ENCODE measurements around the gene PPM1E. TPM values are rescaled to one million over a fixed set of nuclear protein-coding genes. Genes with fewer than 3 reads are reported as not detected.

PPM1E gene
- total and polyA plus RNA-seq, 2 of the 8 experiments (the other 6 are each of a cell fraction or from before 2014, with no cell fraction given): 5.0 to 10.4 TPM

DNA sequence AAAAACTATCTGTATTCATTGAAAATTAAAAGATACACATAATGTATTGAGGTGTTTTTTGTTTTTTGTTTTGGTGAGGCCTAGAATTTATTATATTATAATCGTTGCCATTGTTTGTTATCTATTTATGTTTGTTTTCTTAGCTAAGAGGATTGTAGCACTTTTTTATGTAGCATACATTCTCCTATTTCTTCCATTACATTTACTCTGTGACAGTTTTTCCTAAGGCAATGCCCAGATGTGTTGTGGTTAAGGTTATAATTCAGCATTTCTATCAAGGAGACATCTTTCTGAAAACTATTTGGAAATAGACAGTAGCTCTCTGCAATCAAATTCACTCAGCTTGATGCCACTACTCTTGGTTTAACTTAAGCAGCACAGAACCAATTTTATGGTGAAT, 161.6 kb downstream of the PPM1E start:
- Histone ChIP-seq H2BK20ac (ENCODE audit: low read length) (no peak overlapping the region), H3K79me2 (ENCODE audit: control insufficient read depth in 1 of 2, insufficient read depth in 2 of 2, low read length in 2 of 2) (no peaks in the 10 kb centered on the region), H3K18ac (ENCODE audit: extremely low read depth, low read length) (no peak overlapping the region), H3K4me3 (ENCODE audit: extremely low read depth in 1 of 4, insufficient read depth in 2 of 4, low read depth in 3 of 4, low read length in 4 of 4) (no peak overlapping the region), H3K4me1 (replicated peaks in 1 of 4; ENCODE audit: control insufficient read depth in 3 of 4, insufficient read depth in 4 of 4, low read length in 3 of 4) (peaks cover 0 to 4% (median 2%) of the 10 kb centered on the region in 4 experiments; a peak in 3 of 7 replicates), H3K9me3 (ENCODE audit: insufficient read depth in 2 of 2, low read depth in 1 of 2, low read length in 1 of 2) (no peaks in the 10 kb centered on the region), H3K9ac (replicated peaks in 1 of 4; ENCODE audit: extremely low read depth in 1 of 4, low read depth in 3 of 4, low read length in 3 of 4) (no peak overlapping the region), H3K27me3 (replicated peaks in 1 of 4; ENCODE audit: control insufficient read depth in 3 of 4, extremely low read depth in 1 of 4, insufficient read depth in 3 of 4, low read length in 3 of 4) (no peaks in the 10 kb centered on the region), H3K14ac (ENCODE audit: insufficient read length) (no peak overlapping the region), H2AFZ (ENCODE audit: low read length) (no peak overlapping the region), H3K79me1 (ENCODE audit: low read depth, low read length) (no peaks in the 10 kb centered on the region), H4K91ac (replicated peaks; ENCODE audit: insufficient read length, low read length) (no peak overlapping the region), H3K4ac (replicated peaks; ENCODE audit: insufficient read length, low read depth, low read length) (no peak overlapping the region), H4K8ac (ENCODE audit: extremely low read depth, insufficient read depth, low read length) (no peak overlapping the region), H2BK5ac (ENCODE audit: low read depth, low read length) (no peak overlapping the region), H2BK120ac (replicated peaks; ENCODE audit: low read depth, low read length) (no peak overlapping the region), H3K23me2 (ENCODE audit: low read depth, low read length) (no peaks in the 10 kb centered on the region), H4K5ac (ENCODE audit: insufficient read length, low read depth, low read length) (no peak overlapping the region), H3K56ac (replicated peaks; ENCODE audit: insufficient read length, low read depth, low read length) (no peak overlapping the region), H2AK5ac (ENCODE audit: low read depth, low read length) (no peak overlapping the region), H3K36me3 (ENCODE audit: control insufficient read depth in 2 of 4, insufficient read depth in 4 of 4, low read length in 3 of 4) (no peaks in the 10 kb centered on the region), H2BK12ac (ENCODE audit: low read depth, low read length) (no peak overlapping the region), H3K23ac (ENCODE audit: insufficient read length) (no peak overlapping the region), H3K4me2 (ENCODE audit: insufficient read depth in 1 of 2, low read depth in 2 of 2, low read length in 2 of 2) (no peak overlapping the region), H4K20me1 (replicated peaks in 1 of 2; ENCODE audit: control insufficient read depth in 1 of 2, insufficient read depth in 2 of 2, low read length in 2 of 2) (no peaks in the 10 kb centered on the region), H2BK15ac (ENCODE audit: low read length) (no peak overlapping the region), H3K27ac (ENCODE audit: low read depth, low read length) (no peak overlapping the region)
- FAIRE-seq (no peak), DNase-seq (ENCODE audit: low read depth in 1 of 2, low spot score in 2 of 2) (no peak)
- TF ChIP-seq SRF (IDR thresholded peaks at IDR 0.05; ENCODE audit: low read depth, low read length): no peak
- TF ChIP-seq RNF2 (IDR thresholded peaks at IDR 0.05; ENCODE audit: borderline replicate concordance, low read depth, low read length, missing control alignments, poor library complexity, severe bottlenecking): no peak
- TF ChIP-seq GTF2F1 (IDR thresholded peaks at IDR 0.05; ENCODE audit: borderline replicate concordance, low read depth, low read length): no peak
- no peak for TF ChIP-seq SP2 (IDR thresholded peaks at IDR 0.05; ENCODE audit: low read length)
- no peak for TF ChIP-seq HDAC6 (IDR thresholded peaks at IDR 0.05; ENCODE audit: low read depth, low read length)
- TF ChIP-seq PHF8 (conservative IDR thresholded peaks at IDR 0.05; ENCODE audit: low read depth, low read length): no peak
- CTCF ChIA-PET (ENCODE audit: partially characterized antibody): no interaction called here
- WGBS, 2 experiments (ENCODE audit: extremely low coverage in 1 of 2, insufficient coverage in 1 of 2, insufficient read length in 1 of 2, insufficient replicate concordance in 2 of 2, low coverage in 1 of 2, low lambda C conversion rate in 2 of 2, missing lambda C conversion rate in 1 of 2): 79% methylated on average over 1 of the region's 1 CpG; no CpG with 5 or more reads in 1 of the 2 experiments
- POLR2A ChIA-PET (ENCODE audit: partially characterized antibody): interaction anchor here (0.6 kb wide), 1 partner anchor 286 kb away, joined by 3 read pairs; no protein-coding TSS in a partner anchor

All from H1 (cell line).